Measurements from ENCODE around the gene RSPH6A.
"Not testable (repeated sequence)": the region's sequence is repeated elsewhere in the genome, so short reads cannot be mapped to it uniquely, and the experiment has no call there.

Gene RSPH6A

GRCh38 chr19:45800070-45800553 lies 15.0 kb downstream of the RSPH6A start:
- Histone ChIP-seq H3K36me3 (ENCODE audit: low read length) (no peaks in the 10 kb centered on the region), H3K4me3 (ENCODE audit: insufficient read depth, low read length, poor library complexity, severe bottlenecking) (no peak overlapping the region), H3K27me3 (ENCODE audit: low read length) (no peaks in the 10 kb centered on the region), H3K9me2 (replicated peaks; ENCODE audit: insufficient read depth, low read length) (no peaks in the 10 kb centered on the region), H3F3A (ENCODE audit: insufficient read depth) (no peaks in the 10 kb centered on the region), H3K9me3 (ENCODE audit: insufficient read depth, low read length) (no peaks in the 10 kb centered on the region), H3K4me2 (ENCODE audit: low read depth, low read length, poor library complexity, severe bottlenecking) (no peak overlapping the region), H3K27ac (ENCODE audit: low read depth, low read length) (no peak overlapping the region), H2AFZ (ENCODE audit: low read depth, low read length, severe bottlenecking) (no peak overlapping the region), H3K9ac (ENCODE audit: low read length) (no peak overlapping the region), H3K79me2 (ENCODE audit: insufficient read depth, low read length) (no peaks in the 10 kb centered on the region), H4K20me1 (ENCODE audit: low read depth, low read length) (no peaks in the 10 kb centered on the region)
- TF ChIP-seq CTCF (IDR thresholded peaks at IDR 0.05; ENCODE audit: insufficient read depth, low read length, poor library complexity, severe bottlenecking) (no peak), EZH2phosphoT487 (conservative IDR thresholded peaks at IDR 0.05; ENCODE audit: low read length) (no peak)

GRCh38 chr19:45799541-45799940 lies 15.6 kb downstream of the RSPH6A start:
- not testable (repeated sequence) for H3K36me3 ChIP-seq (ENCODE audit: low read length); H4K20me1 ChIP-seq (ENCODE audit: low read depth, low read length); H3K9me3 ChIP-seq (ENCODE audit: insufficient read depth, low read length); H3K9ac ChIP-seq (ENCODE audit: low read length); H3K9me2 ChIP-seq (replicated peaks; ENCODE audit: insufficient read depth, low read length); H3K79me2 ChIP-seq (ENCODE audit: insufficient read depth, low read length); H3K27me3 ChIP-seq (ENCODE audit: low read length); H2AFZ ChIP-seq (ENCODE audit: low read depth, low read length, severe bottlenecking); H3F3A ChIP-seq (ENCODE audit: insufficient read depth); H3K4me2 ChIP-seq (ENCODE audit: low read depth, low read length, poor library complexity, severe bottlenecking); H3K4me3 ChIP-seq (ENCODE audit: insufficient read depth, low read length, poor library complexity, severe bottlenecking); H3K27ac ChIP-seq (ENCODE audit: low read depth, low read length)

GRCh38 chr19:45798995-45799517 lies 16.1 kb downstream of the RSPH6A start:
- no peaks in the 10 kb centered on the region for H3K27me3 ChIP-seq (ENCODE audit: low read length)
- TF ChIP-seq EZH2phosphoT487 (conservative IDR thresholded peaks at IDR 0.05; ENCODE audit: low read length) (no peak), CTCF (IDR thresholded peaks at IDR 0.05; ENCODE audit: insufficient read depth, low read length, poor library complexity, severe bottlenecking) (peak; percentile 60)
- H3K9me3 ChIP-seq (ENCODE audit: insufficient read depth, low read length) = no peaks in the 10 kb centered on the region
- no peak overlapping the region for H3K9ac ChIP-seq (ENCODE audit: low read length)
- H3K27ac ChIP-seq (ENCODE audit: low read depth, low read length) = no peak overlapping the region
- H3F3A ChIP-seq (ENCODE audit: insufficient read depth) = no peaks in the 10 kb centered on the region
- H3K9me2 ChIP-seq (replicated peaks; ENCODE audit: insufficient read depth, low read length) = no peaks in the 10 kb centered on the region
- no peak overlapping the region for H3K4me2 ChIP-seq (ENCODE audit: low read depth, low read length, poor library complexity, severe bottlenecking)
- no peak overlapping the region for H3K4me3 ChIP-seq (ENCODE audit: insufficient read depth, low read length, poor library complexity, severe bottlenecking)
- H3K36me3 ChIP-seq (ENCODE audit: low read length) = no peaks in the 10 kb centered on the region
- H4K20me1 ChIP-seq (ENCODE audit: low read depth, low read length) = no peaks in the 10 kb centered on the region
- H3K79me2 ChIP-seq (ENCODE audit: insufficient read depth, low read length) = no peaks in the 10 kb centered on the region
- no peak overlapping the region for H2AFZ ChIP-seq (ENCODE audit: low read depth, low read length, severe bottlenecking)

GRCh38 chr19:45794627-45795026 lies 20.5 kb downstream of the RSPH6A start:
- H3K9ac ChIP-seq (ENCODE audit: low read length) = no peak overlapping the region
- H4K20me1 ChIP-seq (ENCODE audit: low read depth, low read length) = no peaks in the 10 kb centered on the region
- no peaks in the 10 kb centered on the region for H3K9me3 ChIP-seq (ENCODE audit: insufficient read depth, low read length)
- TF ChIP-seq CTCF (IDR thresholded peaks at IDR 0.05; ENCODE audit: insufficient read depth, low read length, poor library complexity, severe bottlenecking) = no peak
- no peak for TF ChIP-seq EZH2phosphoT487 (conservative IDR thresholded peaks at IDR 0.05; ENCODE audit: low read length)
- H3K27me3 ChIP-seq (ENCODE audit: low read length) = no peaks in the 10 kb centered on the region
- no peak overlapping the region for H3K27ac ChIP-seq (ENCODE audit: low read depth, low read length)
- H3K4me2 ChIP-seq (ENCODE audit: low read depth, low read length, poor library complexity, severe bottlenecking) = no peak overlapping the region
- no peaks in the 10 kb centered on the region for H3K36me3 ChIP-seq (ENCODE audit: low read length)
- no peak overlapping the region for H3K4me3 ChIP-seq (ENCODE audit: insufficient read depth, low read length, poor library complexity, severe bottlenecking)
- no peaks in the 10 kb centered on the region for H3F3A ChIP-seq (ENCODE audit: insufficient read depth)
- H3K9me2 ChIP-seq (replicated peaks; ENCODE audit: insufficient read depth, low read length) = no peaks in the 10 kb centered on the region
- H3K79me2 ChIP-seq (ENCODE audit: insufficient read depth, low read length) = peaks cover 10% of the 10 kb centered on the region
- H2AFZ ChIP-seq (ENCODE audit: low read depth, low read length, severe bottlenecking) = no peak overlapping the region
